Panc1 (cell line): ENCODE data around the gene MSI2. TPM values are rescaled to one million over a fixed set of nuclear protein-coding genes. Genes with fewer than 3 reads are reported as not detected.

Source experiments
- ATAC-seq: fragments of 200-7000 bp; cut with Tn5 transposase; 2 replicates; pipeline ENCODE4 v1.9.1; 2020; ENCODE audit warnings: mild to moderate bottlenecking, moderate library complexity
- BruUV-seq: library from RNA; stranded (reverse); fragments of 400-500 nt; replicated peaks from 2 replicates; lab custom pipeline; 2021; lab: Mats Ljungman, UMichigan
- CTCF ChIA-PET: fragments of 300-600 bp; sonication (Branson Sonifier 250); formaldehyde crosslinking; loops from one replicate; lab custom pipeline; 2022; ENCODE audit warnings: antibody characterized with exemption; lab: Charles Lee
- POLR2A ChIA-PET: fragments of 300-600 bp; sonication (Branson Sonifier 250); formaldehyde crosslinking; loops from one replicate; lab custom pipeline; 2022; ENCODE audit warnings: antibody characterized with exemption; lab: Charles Lee
- DNase-seq: peaks from one replicate; pipeline ENCODE4 v3.0.0-alpha.2; 2010; ENCODE audit warnings: low read depth, low spot score
- H3K27ac ChIP-seq: 2 replicates; pipeline ENCODE4 v1.5.1; 2011; ENCODE audit warnings: mild to moderate bottlenecking, low read length, inconsistent platforms
- H3K27me3 ChIP-seq: fragments of 200-500 bp; sonication (Bioruptor generic); 2 replicates; pipeline ENCODE4 v1.6.0; 2014; ENCODE audit warnings: low read length, inconsistent platforms; ENCODE audit not compliant: control insufficient read depth, insufficient read depth
- H3K36me3 ChIP-seq: fragments of 200-500 bp; sonication (Bioruptor generic); 2 replicates; pipeline ENCODE4 v1.5.1; 2014; ENCODE audit warnings: inconsistent platforms, mild to moderate bottlenecking, low read length, moderate library complexity; ENCODE audit not compliant: control insufficient read depth, insufficient read depth
- H3K4me1 ChIP-seq: 2 replicates; pipeline ENCODE4 v1.5.1; 2011; ENCODE audit warnings: inconsistent platforms, mild to moderate bottlenecking, low read length, moderate library complexity; ENCODE audit not compliant: control insufficient read depth, insufficient read depth
- H3K4me3 ChIP-seq, 2 experiments: 2 replicates each; pipeline ENCODE4 v1.5.1; 2011 to 2012; ENCODE audit warnings: low read depth in 2 of 2, low read length in 2 of 2, mild to moderate bottlenecking in 2 of 2, inconsistent platforms in 1 of 2, moderate library complexity in 1 of 2
- H3K9me3 ChIP-seq: fragments of 200-500 bp; sonication (Bioruptor generic); 2 replicates; pipeline ENCODE4 v1.5.1; 2014; ENCODE audit warnings: low read depth, mild to moderate bottlenecking, inconsistent platforms, low read length, moderate library complexity; ENCODE audit not compliant: control insufficient read depth, insufficient read depth
- CTCF ChIP-seq: fragments of 450-650 bp; IDR thresholded peaks from 2 replicates; pipeline ENCODE4 v1.5.1; 2017; ENCODE audit warnings: mild to moderate bottlenecking
- POLR2AphosphoS5 ChIP-seq: IDR thresholded peaks from 2 replicates; pipeline ENCODE4 v1.6.1; 2012; ENCODE audit warnings: mild to moderate bottlenecking, low read depth, low read length, moderate library complexity
- REST ChIP-seq, 2 experiments: IDR thresholded peaks; 2 replicates each; pipeline ENCODE4 v1.6.1; 2011 to 2012; ENCODE audit warnings: low read depth in 2 of 2, control low read depth in 1 of 2, low read length in 1 of 2, mild to moderate bottlenecking in 1 of 2, moderate library complexity in 1 of 2; ENCODE audit not compliant: insufficient read depth in 1 of 2
- SIN3A ChIP-seq: IDR thresholded peaks from 2 replicates; pipeline ENCODE4 v1.6.1; 2012; ENCODE audit warnings: low read depth, mild to moderate bottlenecking, low read length, moderate library complexity, borderline replicate concordance; ENCODE audit not compliant: insufficient read depth
- TCF7L2 ChIP-seq: IDR thresholded peaks from 2 replicates; pipeline ENCODE4 v1.6.1; 2011; ENCODE audit warnings: mild to moderate bottlenecking, low read depth, low read length, inconsistent platforms
- in situ Hi-C: cut with HindIII; loops from 2 replicates; pipeline ENCODE4 v1.10.0; 2016; ENCODE audit warnings: low sequenced_read_pairs, low pct_unique_long_range_greater_than_20kb
- intact Hi-C: fragments of 100-400 bp; cut with micrococcal nuclease; formaldehyde crosslinking; loops from one replicate; pipeline ENCODE4 v1.10.0; 2022; ENCODE audit not compliant: unreplicated experiment
- total RNA-seq: library from RNA; stranded (reverse); gene quantifications from one replicate; pipeline ENCODE4 v1.2.1, GENCODE V29; 2021; ENCODE audit not compliant: unreplicated experiment

The MSI2 gene
- total RNA-seq, 1 experiment from 2014 or later: 38.5 TPM

- BruUV-seq: no TSS peak
- no peak for DNase-seq
- Histone ChIP-seq H3K27me3 (no peaks in the 10 kb centered on the region), H3K4me3 (no peak overlapping the region), H3K36me3 (no peaks in the 10 kb centered on the region), H3K4me1 (no peaks in the 10 kb centered on the region), H3K27ac (no peak overlapping the region), H3K9me3 (no peaks in the 10 kb centered on the region)
- CTCF ChIA-PET: no interaction called here
- in situ Hi-C loops (no loop called here), intact Hi-C loops (no loop called here)
- ATAC-seq: no peak
- TF ChIP-seq POLR2AphosphoS5 (no peak), TCF7L2 (no peak), SIN3A (no peak), REST (IDR thresholded peaks at IDR 0.05; ENCODE audit: insufficient read depth in 1 of 2, low read depth in 2 of 2, low read length in 1 of 2) (no peak), CTCF (no peak)
- POLR2A ChIA-PET: no interaction called here
Observed at GRCh38 chr17:57317079-57317478, 60.8 kb downstream of the MSI2 start.

GRCh38 chr17:57318913-57319312 lies 62.6 kb downstream of the MSI2 start:
- no peak overlapping the region for H3K4me3 ChIP-seq
- DNase-seq (no peak), ATAC-seq (no peak)
- no peak overlapping the region for H3K27ac ChIP-seq
- CTCF ChIA-PET: no interaction called here
- in situ Hi-C loops (no loop called here), intact Hi-C loops (no loop called here)
- no peaks in the 10 kb centered on the region for H3K36me3 ChIP-seq
- BruUV-seq: no TSS peak
- H3K4me1 ChIP-seq: no peaks in the 10 kb centered on the region
- TF ChIP-seq REST (IDR thresholded peaks at IDR 0.05; ENCODE audit: insufficient read depth in 1 of 2, low read depth in 2 of 2, low read length in 1 of 2): no peak
- TF ChIP-seq CTCF: no peak
- POLR2A ChIA-PET: no interaction called here
- H3K9me3 ChIP-seq: no peaks in the 10 kb centered on the region
- no peaks in the 10 kb centered on the region for H3K27me3 ChIP-seq
